ENCODE measurements around the gene GNAL. TPM values are rescaled to one million over a fixed set of nuclear protein-coding genes. Genes with fewer than 3 reads are reported as not detected.
"Not testable (repeated sequence)": the region's sequence is repeated elsewhere in the genome, so short reads cannot be mapped to it uniquely, and the experiment has no call there.

GNAL gene
- total RNA-seq, 1 donor from 2014 or later, result 17.1 TPM

- DNase-seq (ENCODE audit: low spot score) (no peak), ATAC-seq (no peak)
- intact Hi-C loops (cut with DNase I), result no loop called here
These were observed 21.5 kb upstream of the GNAL start for GRCh38 chr18:11667578-11667977.

DNA sequence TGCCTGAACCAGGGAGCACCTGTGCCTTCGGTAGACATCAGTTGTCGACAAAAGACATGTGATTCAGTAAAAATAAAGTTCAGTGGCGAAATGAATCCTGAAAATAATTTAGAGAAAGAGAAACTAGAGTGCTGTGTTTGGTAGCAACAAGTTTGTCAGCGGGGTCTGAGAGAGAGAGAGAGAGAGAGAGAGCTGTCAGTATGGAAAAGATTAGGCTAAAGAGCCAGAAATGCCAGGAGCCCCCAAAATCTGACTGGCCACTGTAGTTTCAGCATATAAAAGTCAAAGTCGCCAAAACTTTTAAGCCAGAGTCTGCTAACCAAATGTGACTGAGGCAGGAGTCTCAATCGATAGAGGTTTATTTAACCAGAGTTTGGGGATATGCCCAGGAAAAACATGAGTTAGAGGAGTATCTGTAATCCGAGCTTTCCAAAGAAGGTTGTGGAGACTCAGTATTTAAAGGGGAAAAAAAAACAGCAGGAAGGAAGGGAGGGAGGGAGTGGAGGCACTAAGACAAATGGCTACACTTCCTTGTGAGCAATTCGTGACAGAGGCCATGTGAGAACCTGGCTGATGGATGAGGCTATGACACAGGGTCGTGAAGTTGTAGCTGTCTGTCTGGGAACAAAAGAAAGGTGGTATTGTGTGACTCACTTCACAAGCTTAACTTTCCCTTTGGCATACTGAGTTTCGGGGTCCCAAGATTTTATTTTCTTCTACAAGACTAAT is 20.5 kb upstream of the GNAL start:
- intact Hi-C loops (cut with DNase I), result no loop called here
- ATAC-seq (no peak), DNase-seq (ENCODE audit: low spot score) (no peak)

DNA sequence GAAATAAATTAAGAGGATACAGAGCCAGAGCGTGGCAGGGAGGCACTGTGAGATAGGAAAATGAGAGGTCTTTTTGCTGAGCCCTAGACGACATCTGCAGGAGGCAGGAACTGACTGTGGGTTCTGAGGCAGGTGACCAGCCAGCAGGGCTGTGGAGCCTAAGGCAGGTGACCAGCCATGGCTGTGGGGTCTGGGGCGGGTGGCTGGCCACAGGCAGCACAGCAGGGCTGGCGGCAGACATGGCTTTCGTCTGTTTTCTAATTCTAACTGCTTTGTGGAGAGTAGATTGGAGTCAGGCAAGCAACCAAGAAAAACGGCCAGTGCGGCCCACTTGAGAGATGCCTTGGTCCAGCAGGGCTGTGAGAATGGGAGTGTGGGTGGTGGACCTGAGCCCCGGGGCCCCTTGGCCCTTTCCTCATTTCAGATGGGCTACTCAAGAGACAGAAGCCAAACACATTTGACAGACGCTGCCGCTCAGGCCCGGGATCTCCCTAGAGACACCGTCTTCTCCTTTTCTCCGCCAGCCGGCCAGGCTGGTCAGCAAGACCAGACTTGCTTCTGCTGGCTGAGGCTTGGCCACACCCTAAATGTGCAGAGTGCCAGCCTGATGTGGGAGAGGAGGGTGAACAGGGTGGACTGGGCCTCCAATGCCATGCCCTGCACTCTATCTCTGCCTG is 19.7 kb upstream of the GNAL start:
- no peak for ATAC-seq
- no peak for DNase-seq (ENCODE audit: low spot score)
- intact Hi-C loops (cut with DNase I), result no loop called here

DNA sequence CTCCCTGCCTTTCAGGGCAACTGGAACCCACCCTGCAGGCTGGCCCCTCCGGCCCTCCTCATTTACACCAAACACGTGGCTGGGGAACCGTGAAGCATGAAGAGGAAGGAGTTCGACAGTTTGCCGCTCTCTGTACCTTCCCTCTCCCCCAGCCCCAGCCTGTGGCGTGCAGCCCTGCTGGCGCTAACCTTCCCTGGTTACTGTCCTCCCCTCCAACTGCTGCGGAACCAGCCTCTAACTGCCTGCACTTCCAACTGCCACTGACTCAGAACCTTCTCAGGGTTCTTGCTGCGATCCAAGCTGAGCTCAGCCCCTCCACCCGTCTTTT is 19.2 kb upstream of the GNAL start:
- no peak for ATAC-seq
- intact Hi-C loops (cut with DNase I), result no loop called here
- DNase-seq (ENCODE audit: low spot score), result no peak

- intact Hi-C loops (cut with DNase I), result no loop called here
- DNase-seq (ENCODE audit: low spot score) (no peak), ATAC-seq (no peak)
These were observed 17.9 kb upstream of the GNAL start for GRCh38 chr18:11671156-11671555.

DNA sequence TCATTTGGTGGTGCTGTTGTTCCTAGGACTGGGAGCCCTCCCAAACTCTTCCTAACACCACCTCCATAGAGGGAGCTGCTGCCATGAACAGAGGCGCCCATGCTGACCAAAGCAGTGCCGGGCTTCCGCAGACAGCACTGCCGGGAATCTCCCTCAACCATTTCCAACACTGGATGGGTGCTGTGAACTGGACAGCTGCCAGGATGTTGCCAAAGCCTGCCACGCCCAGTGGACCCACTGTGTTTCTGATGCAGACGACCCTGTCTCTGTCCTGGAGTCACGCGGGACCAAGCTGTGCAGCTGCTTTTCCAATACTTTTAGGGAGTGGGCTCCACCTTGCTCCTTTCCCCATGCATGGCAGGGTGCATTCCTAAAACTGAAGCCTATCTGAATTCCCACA is 16.9 kb upstream of the GNAL start:
- no peak for ATAC-seq
- intact Hi-C loops (cut with DNase I), result no loop called here
- no peak for DNase-seq (ENCODE audit: low spot score)

GRCh38 chr18:11672846-11673454 is 16.1 kb upstream of the GNAL start:
- ATAC-seq (no peak), DNase-seq (ENCODE audit: low spot score) (no peak)
- intact Hi-C loops (cut with DNase I), result no loop called here

- no peak for ATAC-seq
- intact Hi-C loops (cut with DNase I), result no loop called here
- no peak for DNase-seq (ENCODE audit: low spot score)
These were observed 15.5 kb upstream of the GNAL start for GRCh38 chr18:11673560-11673959.

DNA sequence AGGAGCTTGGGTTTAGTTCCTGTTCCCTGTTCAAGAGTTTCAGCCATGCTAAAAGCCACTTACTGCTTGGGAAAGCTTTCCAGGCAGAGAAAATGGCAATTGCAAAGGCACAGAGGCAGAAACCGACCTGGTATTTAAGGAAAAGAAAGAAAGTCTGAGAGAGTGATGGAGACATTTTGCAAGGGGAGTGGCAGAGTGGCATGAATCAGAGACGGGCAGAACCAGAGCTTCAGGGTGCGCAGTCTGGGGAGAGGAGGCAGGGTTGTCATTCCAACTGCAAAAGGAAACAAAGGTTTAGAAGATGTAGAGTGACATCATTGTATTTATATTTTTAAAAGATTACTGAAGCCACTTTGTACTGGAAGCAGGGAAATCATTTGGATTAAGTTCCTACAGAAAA is 14.9 kb upstream of the GNAL start:
- ATAC-seq, result no peak
- DNase-seq (ENCODE audit: low spot score), result no peak
- intact Hi-C loops (cut with DNase I), result loop anchor here (2.0 kb wide), 1 partner anchor 37 kb away; no protein-coding TSS in a partner anchor

DNA sequence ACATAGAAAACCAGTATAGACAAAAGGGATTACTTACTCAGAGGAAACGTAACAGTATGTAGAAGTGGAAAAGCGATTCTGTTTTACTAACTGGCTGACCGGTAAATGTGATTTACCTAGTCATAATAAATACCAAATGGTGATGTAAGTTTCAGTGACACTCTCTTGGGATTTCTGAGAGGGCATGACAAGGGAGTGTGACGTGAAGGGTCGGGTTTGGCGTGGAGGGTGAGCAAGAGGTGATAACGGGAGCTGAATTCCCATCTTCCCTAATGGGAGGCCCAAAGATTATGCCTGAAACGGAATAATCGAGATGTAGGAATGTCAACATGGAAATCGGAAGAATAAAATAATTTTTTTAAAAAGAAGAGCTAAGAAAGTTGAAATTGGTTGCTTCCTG is 12.7 kb upstream of the GNAL start:
- DNase-seq (ENCODE audit: low spot score), result no peak
- ATAC-seq, result no peak
- intact Hi-C loops (cut with DNase I), result no loop called here

DNA sequence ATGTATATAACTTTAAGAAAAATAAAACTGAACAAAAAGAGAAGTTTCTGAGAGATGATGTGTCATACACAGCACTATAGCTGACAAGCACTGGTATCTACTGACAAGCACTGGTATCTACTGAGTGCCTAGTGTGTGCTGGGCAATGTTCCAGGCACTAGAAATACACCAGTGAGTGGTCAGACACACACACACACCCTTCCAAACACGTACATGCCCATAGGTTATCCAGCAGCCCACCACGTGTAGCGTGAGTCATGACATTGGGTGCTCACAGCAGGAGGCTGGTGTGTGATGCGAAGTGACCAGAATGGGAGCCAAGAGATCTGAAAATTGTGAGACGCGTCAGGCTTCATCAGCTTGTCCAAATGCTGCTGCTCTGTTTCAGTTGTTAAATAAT is 12.2 kb upstream of the GNAL start:
- intact Hi-C loops (cut with DNase I), result no loop called here
- ATAC-seq (no peak), DNase-seq (ENCODE audit: low spot score) (no peak)

GRCh38 chr18:11678211-11678610 is 10.9 kb upstream of the GNAL start:
- no peak for DNase-seq (ENCODE audit: low spot score)
- ATAC-seq, result no peak
- intact Hi-C loops (cut with DNase I), result no loop called here

GRCh38 chr18:11689669-11690565 is 853 bp downstream of the GNAL start:
- ATAC-seq (peak; percentile 45), DNase-seq (ENCODE audit: low spot score) (no peak)
- intact Hi-C loops (cut with DNase I), result no loop called here

DNA sequence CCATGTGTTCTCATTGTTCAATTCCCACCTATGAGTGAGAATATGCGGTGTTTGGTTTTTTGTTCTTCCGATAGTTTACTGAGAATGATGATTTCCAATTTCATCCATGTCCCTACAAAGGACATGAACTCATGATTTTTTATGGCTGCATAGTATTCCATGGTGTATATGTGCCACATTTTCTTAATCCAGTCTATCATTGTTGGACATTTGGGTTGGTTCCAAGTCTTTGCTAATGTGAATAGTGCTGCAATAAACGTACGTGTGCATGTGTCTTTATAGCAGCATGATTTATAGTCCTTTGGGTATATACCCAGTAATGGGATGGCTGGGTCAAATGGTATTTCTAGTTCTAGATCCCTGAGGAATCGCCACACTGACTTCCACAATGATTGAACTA is 1.6 kb downstream of the GNAL start:
- intact Hi-C loops (cut with DNase I); DNase-seq (ENCODE audit: low spot score): not testable (repeated sequence)

GRCh38 chr18:11695736-11696135 is 6.7 kb downstream of the GNAL start:
- no peak for ATAC-seq
- DNase-seq (ENCODE audit: low spot score), result no peak
- intact Hi-C loops (cut with DNase I), result no loop called here

More for the DNA sequence above, 1.6 kb downstream of the GNAL start:
- not testable (repeated sequence) for ATAC-seq

- no peak for DNase-seq (ENCODE audit: low spot score)
- ATAC-seq, result no peak
- intact Hi-C loops (cut with DNase I), result no loop called here
These were observed 7.4 kb downstream of the GNAL start for GRCh38 chr18:11696451-11696850.

DNA sequence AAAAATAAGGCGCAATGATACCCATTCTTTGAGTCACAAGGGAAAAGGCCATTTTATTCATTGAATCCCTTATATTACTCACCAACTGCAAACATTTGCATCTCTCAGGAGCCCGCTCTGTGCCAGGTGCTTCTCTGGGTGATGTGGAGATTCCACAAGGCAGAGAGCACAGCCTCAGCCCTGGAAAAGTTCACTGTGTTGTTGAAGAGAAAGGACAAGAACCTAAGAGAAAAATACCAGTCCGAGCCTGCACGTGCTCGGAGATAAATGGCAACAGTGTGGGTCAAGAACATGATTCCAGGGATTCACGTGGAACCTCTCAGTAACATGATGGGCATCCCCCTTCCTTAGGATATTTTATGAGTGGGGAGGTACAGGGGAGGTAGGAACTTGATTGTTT is 11.8 kb downstream of the GNAL start:
- ATAC-seq, result no peak
- no peak for DNase-seq (ENCODE audit: low spot score)
- intact Hi-C loops (cut with DNase I), result no loop called here

DNA sequence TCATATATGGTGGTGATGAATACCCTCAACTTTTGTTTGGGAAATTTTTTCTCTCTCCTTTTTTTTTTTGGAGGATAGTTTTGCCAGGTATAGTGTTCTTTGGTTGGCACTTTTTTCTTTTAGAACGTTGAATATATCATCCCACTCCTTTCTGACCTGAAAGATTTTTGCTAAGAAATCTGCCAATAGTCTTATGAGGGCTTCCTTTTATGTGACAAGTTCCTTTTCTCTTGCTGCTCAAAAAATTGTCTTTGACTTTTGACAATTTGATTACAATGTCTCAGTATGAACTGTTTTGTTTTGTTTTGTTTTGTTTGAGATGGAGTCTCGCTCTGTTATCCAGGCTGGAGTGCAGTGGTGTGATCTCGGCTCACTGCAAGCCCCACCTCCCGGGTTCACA is 21.5 kb downstream of the GNAL start:
- no peak for DNase-seq (ENCODE audit: low spot score)
- intact Hi-C loops (cut with DNase I), result loop anchor here (2.0 kb wide), 1 partner anchor 36 kb away; no protein-coding TSS in a partner anchor
- no peak for ATAC-seq

GRCh38 chr18:11713756-11714155 is 24.7 kb downstream of the GNAL start:
- ATAC-seq, result no peak
- no peak for DNase-seq (ENCODE audit: low spot score)
- intact Hi-C loops (cut with DNase I), result no loop called here
